Heart left ventricle (tissue), 16 donors: ENCODE results near the gene CPN1. TPM values are rescaled to one million over a fixed set of nuclear protein-coding genes. Genes with fewer than 3 reads are reported as not detected.

Experiments
- ATAC-seq, 4 donors: fragments of 200-7000 bp; cut with Tn5 transposase; one replicate each; pipeline ENCODE4 v1.9.1; 2020 to 2022; ENCODE audit warnings: moderate library complexity in 4 of 4, mild to moderate bottlenecking in 3 of 4, moderate number of reproducible peaks in 1 of 4
- DNase-seq, 5 donors: peaks; one replicate each; pipeline ENCODE4 v3.0.0-alpha.2; 2020
- H3K27ac ChIP-seq, 12 donors: fragments of 200-600 bp; sonication (generic) in 4 of 12; one replicate each; pipeline versions ENCODE4 v1.5.0 to v1.8.0; 2016 to 2022; ENCODE audit warnings: mild to moderate bottlenecking in 2 of 12
- H3K27me3 ChIP-seq, 9 donors: fragments of 200-600 bp; sonication (generic) in 2 of 9; one replicate each; pipeline versions ENCODE4 v1.5.1 to v1.8.0; 2016 to 2022; ENCODE audit warnings: mild to moderate bottlenecking in 3 of 9
- H3K36me3 ChIP-seq, 9 donors: fragments of 200-600 bp; sonication (generic) in 2 of 9; one replicate each; pipeline versions ENCODE4 v1.5.0 to v1.8.0; 2018 to 2022; ENCODE audit warnings: mild to moderate bottlenecking in 2 of 9
- H3K4me1 ChIP-seq, 12 donors: fragments of 200-600 bp; sonication (generic) in 4 of 12; one replicate each; pipeline versions ENCODE4 v1.5.0 to v1.8.0; 2016 to 2022; ENCODE audit warnings: mild to moderate bottlenecking in 3 of 12
- H3K4me3 ChIP-seq, 12 donors: fragments of 200-600 bp; sonication (generic) in 4 of 12; one replicate each; pipeline versions ENCODE4 v1.5.0 to v1.8.0; 2017 to 2022; ENCODE audit warnings: mild to moderate bottlenecking in 9 of 12, moderate library complexity in 4 of 12
- H3K9me3 ChIP-seq, 12 donors: fragments of 200-600 bp; sonication (generic) in 4 of 12; one replicate each; pipeline versions ENCODE4 v1.5.0 to v1.8.0; 2016 to 2022; ENCODE audit warnings: mild to moderate bottlenecking in 1 of 12
- POLR2A ChIP-seq, 2 donors: fragments of 450-650 bp; IDR thresholded peaks; one replicate each; pipeline ENCODE4 v1.6.1; 2017; ENCODE audit warnings: antibody characterized with exemption in 2 of 2, mild to moderate bottlenecking in 2 of 2, moderate library complexity in 2 of 2
- WGBS, 4 donors: extraction: QIAGEN DNeasy Blood & Tissue Kit in 2 of 4; methylation state at CpG; one replicate each; pipeline versions ENCODE4 v1.1.5 to v1.1.7; 2013 to 2018; 5-methylcytosine and 5-hydroxymethylcytosine counted together
- intact Hi-C, 10 donors: fragments of 100-400 bp; cut with DNase I; formaldehyde crosslinking; loops; one replicate each; pipeline versions ENCODE4 v1.11.1 to v1.14.2; 2022
- polyA plus RNA-seq, 2 donors: library from polyadenylated mRNA; stranded (reverse); fragments of 200-250 nt; gene quantifications; one replicate each; pipeline ENCODE4 v1.2.3, GENCODE V29; 2013
- total RNA-seq, 9 donors: library from RNA; depleted of rRNA in 2 of 9; stranded (reverse); fragments of >200 nt in 2 of 9; fragmentation: NEBNext Ultra II Directional in 3 of 9; extraction: Animal tissue kit (Norgen Biotek cat#: 25700) in 3 of 9; gene quantifications; one replicate each; pipeline versions ENCODE4 v1.1.0 to v1.2.4, GENCODE V29; 2016 to 2023
- TF ChIP-seq, protein P1 (sequence below), 12 donors: fragments of 200-600 bp; sonication (generic) in 4 of 12; IDR thresholded peaks; one replicate each; pipeline versions ENCODE4 v1.5.0 to v1.8.0; 2018 to 2022; ENCODE audit warnings: antibody characterized with exemption in 12 of 12, mild to moderate bottlenecking in 5 of 12
- donor health status: ischemic (EF 13 %, LVEDD 7.1; RV severe dilation, severe dysfunction).
- donor health status: healthy with polysubstance abuse.
- donor health status: DM: no; HTN: yes; CAD: no.
- donor health status: DM: no; HTN: no; CAD: no.
- donor health status: ischemic (EF 25% LVEDD 6.9; RV normal size, moderate dysfunction).
- donor health status: ischemic (EF 25% LVEDD 5.7; RV mildly dilated, moderate dysfunction).
- donor health status: healthy.
- donor health status: DM: yes; HTN: yes; CAD: no.
- donor health status: ischemic (EF 35%, LVEDD 5.7; RV mildly dilated, moderate dysfunction).
- donor health status: nonischemic (EF 11% LVEDD 7.7; RV severe dilation, severe dysfunction).
- donor health status: DM: yes; HTN: yes; CAD: no.
- donor health status: PGD.
- donor health status: ischemic (EF 29% LVEDD 5.4; RV normal size, mild dysfunction).
- donor health status: nonischemic (EF 23%, LVEDD 6.1; RV moderate dilation, normal function).

CPN1 gene
- total and polyA plus RNA-seq, 11 donors: not detected

DNA sequence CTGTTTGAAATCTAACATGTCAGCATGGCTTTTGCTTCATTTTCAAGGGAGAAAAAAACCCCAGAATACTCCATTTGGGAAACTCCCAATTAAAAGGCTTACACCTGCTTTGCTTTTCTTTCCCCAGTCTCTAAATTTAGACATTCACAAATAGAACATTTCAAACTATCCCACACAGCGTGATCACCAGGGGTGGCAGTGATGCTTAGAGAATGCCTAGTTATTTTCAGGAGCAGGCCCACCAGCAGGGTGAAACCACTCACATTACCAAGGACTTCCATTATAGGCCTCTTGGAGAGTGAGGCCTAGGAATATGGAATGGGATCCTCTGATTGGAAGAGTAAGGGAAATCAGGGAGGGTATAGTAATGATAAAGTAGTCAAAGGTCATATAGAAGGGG is 14.2 kb downstream of the CPN1 start:
- Histone ChIP-seq H3K9me3 (no peaks in the 10 kb centered on the region), H3K27ac (no peak overlapping the region), H3K27me3 (peaks cover 0 to 10% (median 4%) of the 10 kb centered on the region in 9 donors), H3K36me3 (no peaks in the 10 kb centered on the region), H3K4me3 (no peak overlapping the region), H3K4me1 (no peaks in the 10 kb centered on the region)
- no peak for DNase-seq
- no peak for TF ChIP-seq POLR2A (IDR thresholded peaks at IDR 0.05)
- TF ChIP-seq, protein P1, sequence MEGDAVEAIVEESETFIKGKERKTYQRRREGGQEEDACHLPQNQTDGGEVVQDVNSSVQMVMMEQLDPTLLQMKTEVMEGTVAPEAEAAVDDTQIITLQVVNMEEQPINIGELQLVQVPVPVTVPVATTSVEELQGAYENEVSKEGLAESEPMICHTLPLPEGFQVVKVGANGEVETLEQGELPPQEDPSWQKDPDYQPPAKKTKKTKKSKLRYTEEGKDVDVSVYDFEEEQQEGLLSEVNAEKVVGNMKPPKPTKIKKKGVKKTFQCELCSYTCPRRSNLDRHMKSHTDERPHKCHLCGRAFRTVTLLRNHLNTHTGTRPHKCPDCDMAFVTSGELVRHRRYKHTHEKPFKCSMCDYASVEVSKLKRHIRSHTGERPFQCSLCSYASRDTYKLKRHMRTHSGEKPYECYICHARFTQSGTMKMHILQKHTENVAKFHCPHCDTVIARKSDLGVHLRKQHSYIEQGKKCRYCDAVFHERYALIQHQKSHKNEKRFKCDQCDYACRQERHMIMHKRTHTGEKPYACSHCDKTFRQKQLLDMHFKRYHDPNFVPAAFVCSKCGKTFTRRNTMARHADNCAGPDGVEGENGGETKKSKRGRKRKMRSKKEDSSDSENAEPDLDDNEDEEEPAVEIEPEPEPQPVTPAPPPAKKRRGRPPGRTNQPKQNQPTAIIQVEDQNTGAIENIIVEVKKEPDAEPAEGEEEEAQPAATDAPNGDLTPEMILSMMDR (IDR thresholded peaks at IDR 0.05): no peak
- no peak for ATAC-seq
- 39 to 75% (median 68%) methylated on average over 1 of the region's 1 CpG for WGBS, 4 donors
- intact Hi-C loops: no loop called here

- intact Hi-C loops: no loop called here
- Histone ChIP-seq H3K27me3 (peaks cover 0 to 10% (median 4%) of the 10 kb centered on the region in 9 donors), H3K4me1 (no peaks in the 10 kb centered on the region), H3K27ac (no peak overlapping the region), H3K36me3 (no peaks in the 10 kb centered on the region), H3K9me3 (no peaks in the 10 kb centered on the region), H3K4me3 (no peak overlapping the region)
- TF ChIP-seq, protein P1 (IDR thresholded peaks at IDR 0.05): no peak
- TF ChIP-seq POLR2A (IDR thresholded peaks at IDR 0.05): no peak
- DNase-seq (no peak), ATAC-seq (no peak)
- 32 to 54% (median 41%) methylated on average over 21 to 23 of the region's 23 CpGs for WGBS, 4 donors
Observed at GRCh38 chr10:100065084-100065660, 16.5 kb downstream of the CPN1 start.

- no peak for DNase-seq
- WGBS, 4 donors: 66 to 85% (median 75%) methylated on average over 1 of the region's 1 CpG
- no peak for ATAC-seq
- Histone ChIP-seq H3K36me3 (no peaks in the 10 kb centered on the region), H3K4me3 (no peak overlapping the region), H3K27ac (no peak overlapping the region), H3K4me1 (no peaks in the 10 kb centered on the region), H3K9me3 (no peaks in the 10 kb centered on the region), H3K27me3 (peaks cover 0 to 11% (median 4%) of the 10 kb centered on the region in 9 donors)
- intact Hi-C loops: no loop called here
- TF ChIP-seq, protein P1 (IDR thresholded peaks at IDR 0.05): no peak
- no peak for TF ChIP-seq POLR2A (IDR thresholded peaks at IDR 0.05)
Observed at GRCh38 chr10:100061401-100061800, 20.3 kb downstream of the CPN1 start.

DNA sequence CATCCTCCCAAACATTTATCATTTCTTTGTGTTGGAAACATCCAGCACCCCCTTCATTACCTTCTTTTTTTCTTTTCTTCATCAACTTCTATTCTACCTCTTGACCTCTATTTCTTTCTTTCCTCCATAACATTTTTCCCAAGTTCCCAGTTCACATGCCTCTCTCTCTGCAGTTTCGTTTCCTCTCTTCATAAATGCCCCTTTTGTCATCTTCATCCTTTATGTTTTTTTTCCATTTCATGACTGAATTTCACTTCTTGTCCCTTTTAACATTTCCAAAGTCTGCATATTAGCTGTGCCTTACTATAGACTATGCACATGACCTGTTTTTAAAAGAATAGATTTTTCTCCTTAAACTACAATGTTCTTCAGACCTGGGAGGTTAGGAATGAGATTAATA is 23.7 kb downstream of the CPN1 start:
- ATAC-seq: no peak
- Histone ChIP-seq H3K27ac (no peak overlapping the region), H3K9me3 (peaks cover 0 to 9% (median 2%) of the 10 kb centered on the region in 12 donors), H3K36me3 (no peaks in the 10 kb centered on the region), H3K4me1 (no peaks in the 10 kb centered on the region), H3K27me3 (peaks cover 0 to 17% (median 0%) of the 10 kb centered on the region in 9 donors), H3K4me3 (no peak overlapping the region)
- TF ChIP-seq POLR2A (IDR thresholded peaks at IDR 0.05): no peak
- TF ChIP-seq, protein P1 (IDR thresholded peaks at IDR 0.05): no peak
- intact Hi-C loops: no loop called here
- no peak for DNase-seq
- 43 to 67% (median 63%) methylated on average over 1 of the region's 1 CpG for WGBS, 4 donors
